GM12892 (cell line): Measurements from ENCODE around the gene STAB1.

Source experiments
- DNase-seq: peaks from one replicate; pipeline ENCODE4 v3.0.0; 2011; ENCODE audit not compliant: insufficient read length
- FAIRE-seq: peaks from 2 replicates; lab custom pipeline; 2011; peaks lifted over from hg19 to GRCh38; lab: Jason Lieb, UNC
- POLR2A ChIP-seq: IDR thresholded peaks from 2 replicates; pipeline ENCODE4 v1.6.1; 2011; ENCODE audit warnings: low read depth, low read length, control low read depth
- POLR2AphosphoS5 ChIP-seq: IDR thresholded peaks from 2 replicates; pipeline ENCODE4 v1.6.1; 2011; ENCODE audit warnings: low read depth, low read length, control low read depth
- TAF1 ChIP-seq: IDR thresholded peaks from 2 replicates; pipeline ENCODE4 v1.6.1; 2011; ENCODE audit warnings: low read depth, mild to moderate bottlenecking, control low read depth, low read length, borderline replicate concordance

The STAB1 gene

DNA sequence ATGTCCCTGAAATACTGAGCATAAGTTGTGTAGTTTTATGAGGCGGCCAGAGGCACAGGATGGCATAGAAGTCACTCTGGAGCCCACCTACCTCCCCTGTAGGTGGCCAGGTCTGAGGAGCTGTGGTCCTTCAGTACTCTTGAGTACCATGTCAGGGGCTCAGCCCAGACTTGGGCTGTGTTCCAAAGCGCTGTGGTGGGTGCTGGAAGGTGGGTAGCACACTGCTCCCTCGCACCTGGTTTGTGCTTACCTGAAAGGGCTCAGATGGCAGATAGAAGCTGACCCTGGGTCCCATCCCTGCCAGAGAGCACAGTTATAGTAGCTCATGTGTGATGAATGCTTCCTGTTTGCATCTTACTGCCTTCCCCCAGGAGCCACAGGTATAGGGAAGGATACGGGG lies 24.2 kb upstream of the STAB1 start:
- FAIRE-seq (no peak), DNase-seq (no peak)
- TF ChIP-seq TAF1 (no peak), POLR2A (no peak), POLR2AphosphoS5 (no peak)

DNA sequence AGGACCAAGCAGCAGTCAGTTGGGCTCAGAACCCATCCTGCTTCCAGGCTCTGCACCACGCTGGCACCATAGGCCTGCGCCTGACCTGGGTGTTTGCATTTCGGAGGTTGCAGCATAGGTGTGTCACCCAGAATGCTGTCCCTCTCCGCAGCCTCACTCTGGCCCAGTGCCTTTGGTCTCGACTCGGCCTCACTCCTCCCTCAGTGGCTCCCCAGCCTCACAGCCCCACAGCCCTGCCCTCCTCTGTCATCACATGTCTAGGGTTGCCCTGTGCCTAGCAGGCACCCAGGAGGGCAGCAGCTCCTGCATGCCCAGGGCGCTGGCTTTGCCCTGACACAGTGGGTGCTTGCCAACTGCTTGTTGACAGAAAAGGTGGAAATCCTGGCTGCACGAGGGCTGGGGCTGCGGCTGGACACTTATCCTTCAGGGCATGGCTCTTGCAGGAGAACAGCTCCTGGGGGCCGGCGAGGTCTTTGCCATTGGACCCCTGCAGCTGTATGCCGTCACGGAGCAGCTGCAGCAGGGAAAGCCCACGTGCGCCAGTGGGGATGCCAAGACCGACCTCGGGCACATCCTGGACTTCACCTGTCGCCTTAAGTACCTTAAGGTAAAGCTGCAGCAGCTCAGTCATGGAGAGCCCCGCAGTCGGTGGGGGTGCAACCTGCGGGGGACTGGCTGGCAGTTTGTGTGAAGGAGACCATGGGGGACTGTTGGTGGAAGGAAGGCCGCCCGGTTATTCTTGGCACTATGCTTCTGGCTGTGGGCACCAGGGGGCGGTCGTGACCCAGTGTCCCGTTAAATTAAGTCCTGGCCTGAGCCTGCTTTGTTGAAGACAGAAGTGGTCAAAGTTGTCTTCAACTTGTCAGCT lies 23.5 kb upstream of the STAB1 start:
- TF ChIP-seq POLR2AphosphoS5, result no peak
- no peak for TF ChIP-seq POLR2A
- no peak for TF ChIP-seq TAF1
- FAIRE-seq, result peak; percentile 36
- DNase-seq, result no peak

DNA sequence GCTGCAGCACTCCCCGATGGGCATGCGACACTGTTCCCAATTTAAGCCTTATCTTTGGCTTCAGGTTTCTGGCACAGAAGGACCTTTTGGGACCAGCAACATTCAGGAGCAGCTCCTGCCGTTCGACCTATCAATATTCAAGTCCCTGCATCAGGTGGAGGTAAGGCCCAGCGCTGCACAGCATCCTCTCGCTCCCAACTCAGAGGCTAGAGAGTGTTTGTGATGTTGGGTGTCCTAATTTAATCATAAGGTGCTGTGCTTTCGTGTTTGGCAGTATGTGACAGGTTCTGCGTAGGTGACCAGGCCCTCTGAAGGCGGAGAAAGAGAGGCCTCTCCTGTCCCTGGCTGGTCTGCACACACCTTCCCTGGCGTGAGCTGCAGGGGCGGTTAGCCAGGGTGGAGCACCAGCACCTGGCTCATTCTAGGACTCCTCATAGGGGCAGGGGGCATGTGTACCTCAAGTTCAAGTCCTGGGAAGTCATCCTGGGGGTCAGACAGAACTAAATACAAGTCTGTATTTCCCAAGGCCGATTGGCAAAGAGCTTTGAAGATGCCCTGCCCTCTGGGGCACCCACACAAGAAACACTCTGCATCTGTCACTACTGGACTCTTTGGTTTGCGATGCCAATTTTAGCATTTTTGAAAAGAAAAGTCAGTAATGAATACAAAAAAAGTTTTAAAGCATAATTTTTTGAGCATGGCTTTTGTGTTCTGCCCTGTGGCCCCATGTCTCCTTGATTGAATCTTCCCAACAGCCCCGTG lies 22.7 kb upstream of the STAB1 start:
- TF ChIP-seq TAF1, result no peak
- no peak for TF ChIP-seq POLR2A
- TF ChIP-seq POLR2AphosphoS5, result no peak
- FAIRE-seq, result no peak

DNA sequence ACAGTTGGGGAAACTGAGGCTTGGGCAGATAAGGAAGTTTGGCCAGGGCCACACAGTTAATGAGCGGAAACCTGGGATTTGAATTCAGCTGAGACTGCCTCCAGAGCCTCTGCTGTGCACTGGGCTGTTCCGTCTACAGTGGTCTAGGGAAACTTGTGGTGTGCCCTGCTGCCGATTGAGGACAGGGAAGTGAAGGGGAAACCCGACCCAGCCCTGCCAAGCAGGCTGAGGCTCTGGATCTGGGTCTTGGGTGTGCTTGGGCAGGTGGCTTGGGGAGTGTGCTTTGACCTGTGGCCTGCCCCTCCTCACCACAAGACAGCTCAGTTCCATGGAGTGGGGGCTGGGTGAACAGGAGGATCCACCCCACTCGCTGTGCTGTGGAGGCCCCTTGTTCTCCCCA lies 22.1 kb upstream of the STAB1 start:
- no peak for FAIRE-seq
- no peak for DNase-seq
- TF ChIP-seq POLR2A (no peak), TAF1 (no peak), POLR2AphosphoS5 (no peak)

More for the DNA sequence above, 22.7 kb upstream of the STAB1 start:
- no peak for DNase-seq

DNA sequence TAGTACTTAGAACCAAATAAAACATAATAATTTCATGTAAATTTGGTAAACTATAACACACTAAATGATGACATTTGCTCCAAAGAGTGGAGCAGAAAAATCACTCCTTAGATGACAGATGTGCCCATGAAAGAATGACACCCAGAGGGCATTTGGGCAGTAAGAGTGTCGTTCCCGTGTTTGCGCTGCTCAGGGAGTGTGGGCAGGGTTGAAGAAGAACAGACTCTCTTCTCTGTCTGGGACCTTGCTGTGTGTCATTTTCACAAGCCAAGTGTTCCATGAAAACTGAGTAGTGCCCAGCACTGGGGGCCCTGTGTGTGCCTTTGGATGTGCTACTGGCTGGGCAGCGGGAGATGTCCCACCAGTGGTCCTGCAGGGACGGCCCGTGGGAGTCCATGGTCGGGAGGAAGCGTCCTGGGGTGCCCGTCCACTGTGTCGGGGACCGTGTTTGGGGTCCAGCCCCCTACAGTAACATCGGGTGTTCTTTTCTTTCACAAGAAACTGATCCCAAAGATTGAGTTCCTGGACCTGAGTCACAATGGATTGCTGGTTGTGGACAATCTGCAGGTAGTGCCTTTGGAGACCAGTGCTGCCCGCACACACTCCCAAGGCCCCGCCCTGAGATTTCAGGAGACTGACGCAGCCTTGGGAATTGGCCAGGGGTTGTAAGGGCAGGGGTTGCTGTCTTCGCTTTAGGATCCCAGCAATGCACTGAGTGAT lies 17.9 kb upstream of the STAB1 start:
- DNase-seq, result no peak
- no peak for FAIRE-seq
- TF ChIP-seq POLR2AphosphoS5 (no peak), POLR2A (no peak), TAF1 (no peak)

DNA sequence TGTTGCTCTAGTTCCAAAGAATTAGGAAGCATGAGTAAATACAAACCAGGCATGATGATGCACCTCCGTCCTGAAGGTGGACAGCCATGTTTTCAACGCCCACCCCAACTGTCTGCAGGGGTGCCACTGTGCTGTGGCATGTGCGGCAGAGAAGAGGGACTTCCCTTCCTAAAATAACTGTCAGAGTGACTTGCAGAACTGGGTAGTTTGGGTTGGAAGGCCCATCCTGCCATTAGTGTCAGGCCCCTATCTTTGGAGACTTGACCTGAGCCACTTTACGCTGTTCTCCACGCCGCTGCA lies 17.4 kb upstream of the STAB1 start:
- TF ChIP-seq POLR2A (no peak), POLR2AphosphoS5 (no peak), TAF1 (no peak)
- DNase-seq, result no peak
- no peak for FAIRE-seq

DNA sequence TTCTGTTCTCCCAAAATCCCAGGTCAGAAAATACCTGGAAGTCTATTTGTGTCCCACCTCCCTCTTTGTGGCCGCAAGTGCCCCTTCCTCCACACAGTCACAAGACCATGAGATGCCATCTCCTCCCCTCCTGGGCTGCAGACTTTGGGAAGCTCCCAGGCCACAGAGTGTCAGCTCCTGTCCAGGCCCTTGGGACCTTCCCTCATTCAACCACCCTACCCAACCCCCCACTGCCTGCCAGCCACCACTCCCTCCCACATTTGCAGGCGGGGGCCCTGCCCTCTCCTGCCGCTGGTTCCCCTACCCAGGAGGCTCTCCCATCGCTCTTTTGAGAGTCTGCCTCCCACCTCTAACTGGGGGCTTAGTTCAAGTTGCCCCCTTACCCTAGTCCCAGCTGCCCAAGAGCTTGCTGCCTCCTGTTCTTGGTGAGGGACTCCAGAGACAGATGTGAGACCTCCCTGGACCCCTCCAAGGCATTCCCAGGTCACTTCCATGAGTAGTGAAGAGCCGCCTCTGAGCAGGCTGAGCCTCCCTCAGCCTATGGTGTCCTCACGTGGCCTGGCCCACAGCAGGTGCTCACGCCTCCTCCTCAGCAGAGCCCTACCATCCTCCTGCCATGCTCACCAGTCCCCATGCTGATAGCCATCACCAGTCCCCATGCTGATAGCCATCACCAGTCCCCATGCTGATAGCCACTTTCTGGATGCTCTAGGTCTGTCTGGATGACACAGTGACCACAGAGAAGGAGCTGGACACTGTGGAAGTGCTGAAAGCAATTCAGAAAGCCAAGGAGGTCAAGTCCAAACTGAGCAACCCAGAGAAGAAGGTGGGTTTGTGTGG lies 15.9 kb upstream of the STAB1 start:
- no peak for TF ChIP-seq TAF1
- FAIRE-seq (no peak), DNase-seq (no peak)

DNA sequence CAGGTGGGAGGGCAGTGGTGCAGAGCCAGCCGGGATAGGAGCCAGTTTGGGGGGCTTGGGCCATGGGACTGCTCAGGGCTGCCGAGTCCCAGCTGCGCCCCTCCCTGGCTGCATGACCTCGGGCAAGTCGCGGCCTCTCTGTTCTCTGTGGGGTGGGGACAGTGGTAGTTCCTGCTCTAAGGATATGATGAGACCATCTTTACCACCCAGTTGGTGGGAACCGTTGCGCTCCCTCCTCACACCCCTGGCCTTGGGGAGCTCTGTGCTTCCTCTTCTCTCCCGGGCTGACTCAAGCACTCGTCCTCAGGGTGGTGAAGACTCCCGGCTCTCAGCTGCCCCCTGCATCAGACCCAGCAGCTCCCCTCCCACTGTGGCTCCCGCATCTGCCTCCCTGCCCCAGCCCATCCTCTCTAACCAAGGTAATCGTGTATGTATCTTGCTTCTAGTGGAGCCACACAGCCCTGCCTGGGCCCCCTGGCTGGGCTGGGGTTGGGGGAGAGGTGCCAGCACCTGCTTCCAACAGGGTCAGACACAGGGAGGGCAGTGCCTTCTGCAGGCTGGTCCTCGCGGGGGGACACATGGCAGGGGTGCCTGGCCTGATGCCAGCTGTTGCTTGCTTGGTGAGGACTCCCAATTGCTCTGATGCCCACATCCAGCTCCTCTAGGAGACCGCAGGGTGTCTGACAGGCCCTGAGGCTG lies 15.1 kb upstream of the STAB1 start:
- TF ChIP-seq TAF1 (no peak), POLR2AphosphoS5 (no peak), POLR2A (no peak)
- no peak for DNase-seq
- no peak for FAIRE-seq

DNA sequence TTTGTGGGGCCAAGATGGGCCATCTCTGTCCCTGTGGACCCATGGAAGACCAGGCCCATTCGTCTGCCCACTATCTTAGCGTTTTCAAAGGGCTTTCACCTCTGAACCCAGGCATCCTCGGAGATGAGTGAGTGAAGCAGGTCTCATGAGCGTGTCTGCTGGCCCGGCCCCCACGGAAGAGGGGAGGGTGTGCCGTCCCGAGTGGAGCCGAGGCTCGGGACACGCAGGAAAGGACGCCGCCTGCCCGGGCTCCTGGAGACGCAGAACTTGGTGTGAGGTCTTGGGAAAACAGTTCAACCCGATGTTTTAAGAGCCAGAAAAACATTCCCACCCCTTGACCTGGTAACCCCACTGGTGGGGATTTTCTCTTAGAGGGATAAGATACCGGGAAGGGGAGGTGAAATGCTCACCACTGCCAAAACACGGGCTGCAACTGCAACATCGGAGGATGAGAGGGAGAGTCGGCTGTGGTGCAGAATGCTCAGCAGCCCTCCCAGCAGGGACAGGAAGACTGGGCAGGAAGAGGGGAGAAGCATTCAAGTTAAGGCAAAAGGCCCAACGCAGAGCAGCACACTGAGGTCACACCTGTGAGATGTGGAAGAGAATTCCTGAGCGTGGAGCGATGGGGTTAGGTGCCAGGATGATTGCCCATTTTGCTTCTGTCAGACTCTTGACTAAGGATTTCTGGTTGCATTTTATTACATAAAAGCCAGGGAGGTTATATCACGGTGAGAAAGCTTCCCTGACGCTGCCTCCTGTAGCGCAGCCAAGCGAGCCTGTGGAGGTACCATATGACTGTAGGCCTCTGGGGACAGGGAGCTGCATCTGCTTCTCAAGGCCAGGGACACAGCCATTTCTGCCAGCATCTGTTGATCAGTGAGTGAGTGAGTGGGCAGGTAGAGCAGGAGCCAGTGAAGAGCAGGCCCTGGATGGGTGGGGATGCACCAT lies 14.1 kb upstream of the STAB1 start:
- DNase-seq (no peak), FAIRE-seq (no peak)
- TF ChIP-seq TAF1 (no peak), POLR2A (no peak), POLR2AphosphoS5 (no peak)

DNA sequence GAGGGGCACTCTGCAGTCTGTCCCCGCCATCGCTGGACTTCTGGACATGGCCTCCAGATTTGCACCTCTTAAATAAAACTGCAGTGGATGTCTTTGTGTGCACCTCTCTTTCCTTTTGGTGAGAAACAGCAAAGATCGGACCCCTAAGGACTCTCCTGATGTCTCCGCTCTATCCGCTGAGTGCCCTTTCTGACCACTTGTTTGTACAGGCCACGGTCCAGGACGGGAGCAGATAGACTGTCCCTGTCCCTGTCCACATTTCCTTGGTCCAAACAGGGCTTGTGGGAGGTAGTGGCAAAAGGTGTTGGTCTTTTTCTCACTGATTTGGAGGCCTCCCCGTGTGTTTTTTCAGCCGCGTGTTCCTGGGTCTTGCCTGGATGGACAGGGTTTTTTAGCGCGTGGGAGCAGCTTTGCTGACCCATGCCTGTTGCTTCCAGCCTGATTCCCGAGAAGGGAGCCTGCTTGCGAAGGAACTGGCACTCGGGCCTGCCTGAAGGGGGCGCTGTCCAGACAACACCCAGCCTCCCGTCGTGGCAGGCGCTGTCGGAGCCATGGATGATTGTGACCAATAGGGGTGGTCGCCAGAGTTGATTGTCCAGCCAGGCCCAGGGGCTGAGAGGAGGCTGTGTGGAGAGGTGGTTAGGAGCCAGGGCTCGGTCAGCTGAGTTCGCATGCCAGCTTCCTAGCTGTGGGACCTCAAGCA lies 13.2 kb upstream of the STAB1 start:
- TF ChIP-seq POLR2AphosphoS5, result no peak; the same call in 1 of the 2 replicates
- no peak for TF ChIP-seq POLR2A
- TF ChIP-seq TAF1, result no peak
- FAIRE-seq, result no peak
- DNase-seq, result no peak
